GM12891 (cell line): ENCODE measurements around the gene ZBTB20.

Source experiments
- POLR2A ChIP-seq: IDR thresholded peaks from 2 replicates; pipeline ENCODE4 v1.6.1; 2011; ENCODE audit warnings: low read depth, low read length, control low read depth
- POLR2AphosphoS5 ChIP-seq: IDR thresholded peaks from 2 replicates; pipeline ENCODE4 v1.6.1; 2011; ENCODE audit warnings: low read depth, low read length, control low read depth
- TAF1 ChIP-seq: IDR thresholded peaks from 2 replicates; pipeline ENCODE4 v1.6.1; 2011; ENCODE audit warnings: low read depth, low read length, control low read depth

- TF ChIP-seq POLR2AphosphoS5 = no peak
- TF ChIP-seq POLR2A = no peak
- no peak for TF ChIP-seq TAF1
Observed at GRCh38 chr3:114983248-114983647, 163.8 kb downstream of the ZBTB20 start.
